Measurements from ENCODE around the gene NR1H2. TPM values are rescaled to one million over a fixed set of nuclear protein-coding genes. Genes with fewer than 3 reads are reported as not detected.
A peak's percentile ranks its signal among the peaks of the same experiment; 100 is the strongest.

NR1H2 gene
- polyA plus RNA-seq, 3 donors: 77.1 to 111 (median 78.9) TPM

DNA sequence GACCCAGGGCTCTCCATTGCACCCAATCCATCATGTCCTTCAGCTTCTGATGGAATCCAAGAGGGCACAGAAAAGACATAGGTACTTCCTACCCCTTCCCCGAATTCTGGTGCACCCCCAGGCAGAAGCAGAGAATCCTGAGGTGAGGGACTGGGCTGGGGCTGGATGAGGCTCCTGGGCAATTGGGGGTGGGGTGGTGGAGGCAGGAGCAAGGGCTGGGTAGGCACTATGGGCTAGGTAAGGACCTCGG, 44.3 kb upstream of the NR1H2 start:
- peak overlapping the region; percentile 84 to 96 for H3K4me3 Mint-ChIP-seq
- H3K4me3 ChIP-seq (replicated peaks in 1 of 3; ENCODE audit: low read depth in 2 of 3, low read length in 3 of 3): peak overlapping the region; percentile 19 to 83 (median 47)
- no peak for DNase-seq
- peak overlapping the region; percentile 83 for H3K4me2 ChIP-seq (replicated peaks; ENCODE audit: extremely low read depth, low read length, poor library complexity, severe bottlenecking)
- peaks cover 15% of the 10 kb centered on the region for H3K79me2 ChIP-seq (ENCODE audit: insufficient read depth, low read length)
- H3K27ac Mint-ChIP-seq: peak overlapping the region; percentile 88 to 95 (median 92)
- H3K36me3 Mint-ChIP-seq: peaks cover 33 to 40% of the 10 kb centered on the region in 2 donors
- peak overlapping the region; percentile 64 to 67 for H3K27ac ChIP-seq (ENCODE audit: low read depth in 1 of 2, low read length in 2 of 2)
- H3K9me3 ChIP-seq (replicated peaks in 1 of 2; ENCODE audit: control insufficient read depth in 1 of 2, insufficient read depth in 1 of 2, low read length in 2 of 2): peaks cover 0 to 6% of the 10 kb centered on the region in 2 donors
- H3K36me3 ChIP-seq (replicated peaks in 1 of 2; ENCODE audit: control insufficient read depth in 1 of 2, insufficient read depth in 2 of 2, low read length in 2 of 2): peaks cover 24 to 26% of the 10 kb centered on the region in 2 donors
- H2AFZ ChIP-seq (ENCODE audit: insufficient read depth, low read depth, low read length, poor library complexity, severe bottlenecking): no peak overlapping the region
- intact Hi-C loops (cut with micrococcal nuclease): loop anchor here (1.0 to 2.0 kb wide), 2 partner anchors 9 to 17 kb away; no protein-coding TSS in a partner anchor
- peaks cover 74% of the 10 kb centered on the region for H3K4me1 Mint-ChIP-seq
- WGBS (ENCODE audit: insufficient coverage): no CpG with 5 or more reads among the region's 2 CpGs
- TF ChIP-seq, protein P1, sequence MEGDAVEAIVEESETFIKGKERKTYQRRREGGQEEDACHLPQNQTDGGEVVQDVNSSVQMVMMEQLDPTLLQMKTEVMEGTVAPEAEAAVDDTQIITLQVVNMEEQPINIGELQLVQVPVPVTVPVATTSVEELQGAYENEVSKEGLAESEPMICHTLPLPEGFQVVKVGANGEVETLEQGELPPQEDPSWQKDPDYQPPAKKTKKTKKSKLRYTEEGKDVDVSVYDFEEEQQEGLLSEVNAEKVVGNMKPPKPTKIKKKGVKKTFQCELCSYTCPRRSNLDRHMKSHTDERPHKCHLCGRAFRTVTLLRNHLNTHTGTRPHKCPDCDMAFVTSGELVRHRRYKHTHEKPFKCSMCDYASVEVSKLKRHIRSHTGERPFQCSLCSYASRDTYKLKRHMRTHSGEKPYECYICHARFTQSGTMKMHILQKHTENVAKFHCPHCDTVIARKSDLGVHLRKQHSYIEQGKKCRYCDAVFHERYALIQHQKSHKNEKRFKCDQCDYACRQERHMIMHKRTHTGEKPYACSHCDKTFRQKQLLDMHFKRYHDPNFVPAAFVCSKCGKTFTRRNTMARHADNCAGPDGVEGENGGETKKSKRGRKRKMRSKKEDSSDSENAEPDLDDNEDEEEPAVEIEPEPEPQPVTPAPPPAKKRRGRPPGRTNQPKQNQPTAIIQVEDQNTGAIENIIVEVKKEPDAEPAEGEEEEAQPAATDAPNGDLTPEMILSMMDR (IDR thresholded peaks at IDR 0.05): no peak
- H3K9ac ChIP-seq (ENCODE audit: insufficient read depth, low read length, poor library complexity, severe bottlenecking): peak overlapping the region; percentile 59
- H3K4me1 ChIP-seq (ENCODE audit: control insufficient read depth in 1 of 2, insufficient read depth in 2 of 2, low read length in 2 of 2): peaks cover 70 to 85% of the 10 kb centered on the region in 2 donors
- H3K27me3 Mint-ChIP-seq (ENCODE audit: low read depth in 3 of 3): peaks cover 19 to 27% (median 24%) of the 10 kb centered on the region in 3 donors
- peaks cover 2 to 29% (median 22%) of the 10 kb centered on the region in 7 donors for H3K9me3 Mint-ChIP-seq
- H4K20me1 ChIP-seq (ENCODE audit: insufficient read depth, low read length): peaks cover 43% of the 10 kb centered on the region
- H3K27me3 ChIP-seq (ENCODE audit: control insufficient read depth in 2 of 2, insufficient read depth in 2 of 2, low read length in 2 of 2): peaks cover 9 to 11% of the 10 kb centered on the region in 2 donors

DNA sequence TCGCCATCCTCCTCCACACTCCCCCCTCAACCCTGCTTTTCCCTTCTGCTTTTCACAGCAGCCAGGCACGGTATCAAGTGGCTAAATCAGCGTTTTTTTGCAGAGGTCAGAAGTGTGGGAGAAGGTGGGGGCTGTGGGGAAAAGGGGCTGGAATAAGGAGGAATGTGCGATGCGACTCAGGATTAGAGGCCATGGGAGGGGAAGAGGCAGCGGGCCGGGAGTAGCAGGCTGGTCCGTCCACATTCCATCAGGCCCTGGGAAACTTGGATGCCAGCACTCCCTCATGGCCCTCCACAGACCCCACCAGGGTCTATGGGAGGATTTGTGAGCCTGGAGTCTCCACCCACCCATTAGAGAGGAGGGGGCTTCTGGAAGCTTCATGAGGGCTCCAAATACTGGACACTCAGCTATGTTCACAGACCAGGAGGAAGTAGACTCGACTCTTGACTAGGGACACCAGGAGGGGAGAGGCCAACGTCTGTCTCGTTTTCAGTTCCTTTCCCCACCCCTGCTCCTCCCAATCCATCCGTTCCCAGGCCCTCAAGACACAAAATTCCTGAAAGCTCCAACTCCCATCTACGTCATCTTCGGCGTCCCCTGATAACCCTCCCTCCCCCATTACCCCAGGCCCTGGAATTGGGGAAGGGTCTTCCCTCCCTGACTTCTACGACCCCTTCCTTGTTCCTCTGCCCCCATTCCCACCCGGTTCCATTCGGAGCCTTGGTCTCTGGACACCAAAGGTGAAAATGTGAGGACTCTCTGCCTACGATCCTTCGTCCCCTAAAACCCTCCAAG, 43.8 kb upstream of the NR1H2 start:
- intact Hi-C loops (cut with micrococcal nuclease): loop anchor here in 1 of 2 donors (1.0 kb wide), 1 partner anchor 9 kb away; no protein-coding TSS in a partner anchor
- Histone ChIP-seq H3K79me2 (ENCODE audit: insufficient read depth, low read length) (peaks cover 21% of the 10 kb centered on the region), H3K27me3 (ENCODE audit: control insufficient read depth in 2 of 2, insufficient read depth in 2 of 2, low read length in 2 of 2) (peaks cover 4 to 5% of the 10 kb centered on the region in 2 donors), H3K9me3 (replicated peaks in 1 of 2; ENCODE audit: control insufficient read depth in 1 of 2, insufficient read depth in 1 of 2, low read length in 2 of 2) (peaks cover 0 to 3% of the 10 kb centered on the region in 2 donors), H3K27ac (ENCODE audit: low read depth in 1 of 2, low read length in 2 of 2) (peak overlapping the region; percentile 64 to 67), H3K36me3 (replicated peaks in 1 of 2; ENCODE audit: control insufficient read depth in 1 of 2, insufficient read depth in 2 of 2, low read length in 2 of 2) (peaks cover 29 to 32% of the 10 kb centered on the region in 2 donors), H3K9ac (ENCODE audit: insufficient read depth, low read length, poor library complexity, severe bottlenecking) (peak overlapping the region; percentile 59), H3K4me3 (replicated peaks in 1 of 3; ENCODE audit: low read depth in 2 of 3, low read length in 3 of 3) (peak overlapping the region; percentile 19 to 83 (median 47)), H3K4me2 (replicated peaks; ENCODE audit: extremely low read depth, low read length, poor library complexity, severe bottlenecking) (peak overlapping the region; percentile 83), H2AFZ (ENCODE audit: insufficient read depth, low read depth, low read length, poor library complexity, severe bottlenecking) (no peak overlapping the region), H3K4me1 (ENCODE audit: control insufficient read depth in 1 of 2, insufficient read depth in 2 of 2, low read length in 2 of 2) (peaks cover 70 to 85% of the 10 kb centered on the region in 2 donors), H4K20me1 (ENCODE audit: insufficient read depth, low read length) (peaks cover 43% of the 10 kb centered on the region)
- H3K36me3 Mint-ChIP-seq: peaks cover 33 to 40% of the 10 kb centered on the region in 2 donors
- WGBS (ENCODE audit: insufficient coverage): 0% methylated on average over 7 of the region's 20 CpGs
- peak overlapping the region; percentile 88 to 95 (median 92) for H3K27ac Mint-ChIP-seq
- H3K4me1 Mint-ChIP-seq: peaks cover 74% of the 10 kb centered on the region
- peak overlapping the region; percentile 84 to 96 for H3K4me3 Mint-ChIP-seq
- TF ChIP-seq, protein P1 (IDR thresholded peaks at IDR 0.05): no peak
- peak in 2 of 3 donors; percentile 47 to 61 for DNase-seq
- H3K9me3 Mint-ChIP-seq: peaks cover 2 to 23% (median 17%) of the 10 kb centered on the region in 7 donors
- peaks cover 14 to 22% (median 19%) of the 10 kb centered on the region in 3 donors for H3K27me3 Mint-ChIP-seq (ENCODE audit: low read depth in 3 of 3)

Data from CD14-positive monocyte (primary cell).